ENCODE measurements around the gene MAGI1. TPM values are rescaled to one million over a fixed set of nuclear protein-coding genes. Genes with fewer than 3 reads are reported as not detected.

MAGI1 gene
- total RNA-seq, 1 donor from 2014 or later, result 47.1 TPM

GRCh38 chr3:65413891-65414290, 624.8 kb downstream of the MAGI1 start:
- H3K4me1 ChIP-seq, result no peaks in the 10 kb centered on the region
- intact Hi-C loops (cut with DNase I), result no loop called here
- no peaks in the 10 kb centered on the region for H3K9me3 ChIP-seq
- H3K27ac ChIP-seq, result no peak overlapping the region
- DNase-seq (ENCODE audit: extremely low spot score in 2 of 2), result no peak
- TF ChIP-seq POLR2A (IDR thresholded peaks at IDR 0.05) (no peak), POLR2AphosphoS5 (IDR thresholded peaks at IDR 0.05; ENCODE audit: insufficient read depth in 1 of 2, low read depth in 1 of 2) (no peak)
- TF ChIP-seq, protein P1, sequence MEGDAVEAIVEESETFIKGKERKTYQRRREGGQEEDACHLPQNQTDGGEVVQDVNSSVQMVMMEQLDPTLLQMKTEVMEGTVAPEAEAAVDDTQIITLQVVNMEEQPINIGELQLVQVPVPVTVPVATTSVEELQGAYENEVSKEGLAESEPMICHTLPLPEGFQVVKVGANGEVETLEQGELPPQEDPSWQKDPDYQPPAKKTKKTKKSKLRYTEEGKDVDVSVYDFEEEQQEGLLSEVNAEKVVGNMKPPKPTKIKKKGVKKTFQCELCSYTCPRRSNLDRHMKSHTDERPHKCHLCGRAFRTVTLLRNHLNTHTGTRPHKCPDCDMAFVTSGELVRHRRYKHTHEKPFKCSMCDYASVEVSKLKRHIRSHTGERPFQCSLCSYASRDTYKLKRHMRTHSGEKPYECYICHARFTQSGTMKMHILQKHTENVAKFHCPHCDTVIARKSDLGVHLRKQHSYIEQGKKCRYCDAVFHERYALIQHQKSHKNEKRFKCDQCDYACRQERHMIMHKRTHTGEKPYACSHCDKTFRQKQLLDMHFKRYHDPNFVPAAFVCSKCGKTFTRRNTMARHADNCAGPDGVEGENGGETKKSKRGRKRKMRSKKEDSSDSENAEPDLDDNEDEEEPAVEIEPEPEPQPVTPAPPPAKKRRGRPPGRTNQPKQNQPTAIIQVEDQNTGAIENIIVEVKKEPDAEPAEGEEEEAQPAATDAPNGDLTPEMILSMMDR (IDR thresholded peaks at IDR 0.05), result no peak
- H3K27me3 ChIP-seq, result no peaks in the 10 kb centered on the region
- H3K4me3 ChIP-seq, result no peak overlapping the region
- H3K36me3 ChIP-seq, result no peaks in the 10 kb centered on the region

DNA sequence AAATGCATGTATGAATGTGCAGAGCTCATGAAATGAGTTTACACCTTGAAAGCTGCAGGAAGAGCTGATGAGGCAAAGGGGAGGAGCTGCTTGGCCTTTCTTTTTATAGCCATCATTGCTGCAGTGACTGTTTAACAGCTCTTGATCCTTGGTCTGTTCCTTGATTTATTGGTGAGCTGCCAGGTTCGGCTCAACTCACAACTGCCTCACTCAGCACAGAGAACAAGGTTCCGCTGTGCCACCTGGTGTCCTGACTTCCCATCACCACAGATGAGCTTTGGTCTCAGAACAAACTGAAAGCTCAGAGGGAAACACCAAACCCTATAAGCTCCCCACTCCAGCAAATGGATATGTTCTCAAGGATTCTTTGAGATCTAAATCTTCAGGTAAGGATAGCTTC, 626.1 kb downstream of the MAGI1 start:
- no peaks in the 10 kb centered on the region for H3K9me3 ChIP-seq
- H3K27ac ChIP-seq, result no peak overlapping the region
- no peaks in the 10 kb centered on the region for H3K36me3 ChIP-seq
- TF ChIP-seq POLR2AphosphoS5 (IDR thresholded peaks at IDR 0.05; ENCODE audit: insufficient read depth in 1 of 2, low read depth in 1 of 2), result peak in 1 of 2 donors; percentile 23
- no peak for TF ChIP-seq POLR2A (IDR thresholded peaks at IDR 0.05)
- intact Hi-C loops (cut with DNase I), result no loop called here
- H3K27me3 ChIP-seq, result no peaks in the 10 kb centered on the region
- H3K4me1 ChIP-seq, result no peaks in the 10 kb centered on the region
- DNase-seq (ENCODE audit: extremely low spot score in 2 of 2), result no peak
- H3K4me3 ChIP-seq, result no peak overlapping the region

DNA sequence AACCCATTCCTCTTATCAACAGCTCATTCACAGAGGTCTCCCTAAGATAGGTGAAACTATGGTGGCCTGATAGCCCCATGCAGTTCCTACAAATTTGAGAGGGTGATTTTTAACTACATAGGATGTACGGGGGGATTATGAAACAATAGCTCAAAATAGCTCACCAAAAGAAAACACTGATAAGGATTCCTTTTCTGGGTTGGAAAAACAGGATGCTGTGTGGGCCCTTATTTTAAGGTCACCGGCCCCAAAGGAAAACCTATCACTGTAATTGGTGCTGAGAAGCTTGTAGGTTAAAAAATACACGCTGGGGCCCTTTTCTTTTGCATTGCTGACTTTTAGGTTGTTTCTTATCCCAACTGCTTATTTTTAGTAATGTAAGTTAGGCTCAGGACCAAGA, 627.4 kb downstream of the MAGI1 start:
- H3K4me1 ChIP-seq, result no peaks in the 10 kb centered on the region
- H3K9me3 ChIP-seq, result no peaks in the 10 kb centered on the region
- TF ChIP-seq POLR2A (IDR thresholded peaks at IDR 0.05) (no peak), POLR2AphosphoS5 (IDR thresholded peaks at IDR 0.05; ENCODE audit: insufficient read depth in 1 of 2, low read depth in 1 of 2) (no peak)
- TF ChIP-seq, protein P1 (IDR thresholded peaks at IDR 0.05), result no peak
- no peaks in the 10 kb centered on the region for H3K36me3 ChIP-seq
- H3K4me3 ChIP-seq, result no peak overlapping the region
- intact Hi-C loops (cut with DNase I), result no loop called here
- no peaks in the 10 kb centered on the region for H3K27me3 ChIP-seq
- no peak for DNase-seq (ENCODE audit: extremely low spot score in 2 of 2)
- no peak overlapping the region for H3K27ac ChIP-seq

- no peak overlapping the region for H3K4me3 ChIP-seq
- no peaks in the 10 kb centered on the region for H3K9me3 ChIP-seq
- TF ChIP-seq POLR2AphosphoS5 (IDR thresholded peaks at IDR 0.05; ENCODE audit: insufficient read depth in 1 of 2, low read depth in 1 of 2) (no peak), POLR2A (IDR thresholded peaks at IDR 0.05) (no peak)
- TF ChIP-seq, protein P1 (IDR thresholded peaks at IDR 0.05), result no peak
- no peak for DNase-seq (ENCODE audit: extremely low spot score in 2 of 2)
- H3K27me3 ChIP-seq, result no peaks in the 10 kb centered on the region
- intact Hi-C loops (cut with DNase I), result no loop called here
- no peak overlapping the region for H3K27ac ChIP-seq
- no peaks in the 10 kb centered on the region for H3K36me3 ChIP-seq
- no peaks in the 10 kb centered on the region for H3K4me1 ChIP-seq
Measured at GRCh38 chr3:65409176-65409569, 629.5 kb downstream of the MAGI1 start.

GRCh38 chr3:65408531-65409175, 630.1 kb downstream of the MAGI1 start:
- Histone ChIP-seq H3K36me3 (no peaks in the 10 kb centered on the region), H3K9me3 (no peaks in the 10 kb centered on the region), H3K27me3 (no peaks in the 10 kb centered on the region), H3K4me1 (no peaks in the 10 kb centered on the region), H3K4me3 (no peak overlapping the region), H3K27ac (no peak overlapping the region)
- intact Hi-C loops (cut with DNase I), result no loop called here
- no peak for TF ChIP-seq POLR2A (IDR thresholded peaks at IDR 0.05)
- DNase-seq (ENCODE audit: extremely low spot score in 2 of 2), result no peak

DNA sequence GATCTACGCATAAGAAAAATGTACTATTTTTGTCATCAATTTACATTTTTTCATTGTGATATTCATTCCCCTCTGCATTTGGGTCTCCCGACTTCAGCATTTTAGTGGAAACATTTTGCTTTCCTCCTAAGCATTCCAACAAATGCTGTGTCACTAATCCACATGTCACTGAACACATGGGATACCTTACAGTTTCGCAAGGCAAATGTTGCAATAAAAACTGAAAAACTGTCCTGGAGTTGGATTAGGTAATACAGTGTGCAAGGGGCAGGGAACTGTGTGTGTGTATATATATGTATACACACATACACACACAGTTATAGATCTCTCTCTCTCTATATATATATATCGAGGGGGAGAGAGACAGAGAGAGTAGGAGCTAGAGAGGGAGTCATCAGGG, 632.2 kb downstream of the MAGI1 start:
- intact Hi-C loops (cut with DNase I), result no loop called here
- H3K27ac ChIP-seq, result no peak overlapping the region
- H3K4me1 ChIP-seq, result no peaks in the 10 kb centered on the region
- no peaks in the 10 kb centered on the region for H3K27me3 ChIP-seq
- no peaks in the 10 kb centered on the region for H3K36me3 ChIP-seq
- H3K9me3 ChIP-seq, result no peaks in the 10 kb centered on the region
- H3K4me3 ChIP-seq, result no peak overlapping the region
- no peak for DNase-seq (ENCODE audit: extremely low spot score in 2 of 2)
- TF ChIP-seq POLR2AphosphoS5 (IDR thresholded peaks at IDR 0.05; ENCODE audit: insufficient read depth in 1 of 2, low read depth in 1 of 2) (no peak), POLR2A (IDR thresholded peaks at IDR 0.05) (no peak)
- TF ChIP-seq, protein P1 (IDR thresholded peaks at IDR 0.05), result no peak

All from vagina (tissue), 2 donors.